HAP-1 (cell line): ENCODE measurements around the gene GARIN5B.
A peak's percentile ranks its signal among the peaks of the same experiment; 100 is the strongest.

ENCODE experiments used
- DNase-seq, 2 experiments: peaks; one replicate each; pipeline ENCODE4 v3.0.0-alpha.2; 2016 to 2020; ENCODE audit warnings: low spot score in 2 of 2
- H3K27me3 ChIP-seq: fragments of 250-450 bp; sonication (Bioruptor Pico); 2 replicates; pipeline ENCODE4 v1.5.1; 2020; ENCODE audit warnings: low read depth, mild to moderate bottlenecking, moderate library complexity
- H3K36me3 ChIP-seq: fragments of 250-450 bp; sonication (Bioruptor Pico); replicated peaks from 2 replicates; pipeline ENCODE4 v1.5.1; 2020; ENCODE audit warnings: mild to moderate bottlenecking
- H3K4me1 ChIP-seq: fragments of 250-450 bp; sonication (Bioruptor Pico); 2 replicates; pipeline ENCODE4 v1.5.1; 2020; ENCODE audit warnings: mild to moderate bottlenecking
- H3K4me3 ChIP-seq: fragments of 250-450 bp; sonication (Bioruptor Pico); 2 replicates; pipeline ENCODE4 v1.5.1; 2020; ENCODE audit warnings: mild to moderate bottlenecking, moderate library complexity
- H3K9me3 ChIP-seq: fragments of 250-450 bp; sonication (Bioruptor Pico); 2 replicates; pipeline ENCODE4 v1.5.1; 2020; ENCODE audit warnings: mild to moderate bottlenecking, moderate library complexity
- in situ Hi-C: fragments of 300-500 bp; cut with MboI; formaldehyde crosslinking; loops from 3 replicates; pipeline ENCODE4 v1.14.3; 2020; ENCODE audit warnings: low sequenced_read_pairs, inconsistent platforms, mixed read lengths

The GARIN5B gene

GRCh38 chr19:55322204-55322885 lies 40.7 kb downstream of the GARIN5B start:
- Histone ChIP-seq H3K36me3 (no peaks in the 10 kb centered on the region), H3K4me1 (no peaks in the 10 kb centered on the region), H3K9me3 (no peaks in the 10 kb centered on the region), H3K27me3 (no peaks in the 10 kb centered on the region), H3K4me3 (no peak overlapping the region)
- in situ Hi-C loops: no loop called here
- no peak for DNase-seq

GRCh38 chr19:55321466-55322137 lies 41.5 kb downstream of the GARIN5B start:
- no peak for DNase-seq
- Histone ChIP-seq H3K4me1 (no peaks in the 10 kb centered on the region), H3K27me3 (no peaks in the 10 kb centered on the region), H3K9me3 (no peaks in the 10 kb centered on the region), H3K36me3 (no peaks in the 10 kb centered on the region), H3K4me3 (no peak overlapping the region)
- in situ Hi-C loops: no loop called here

- H3K36me3 ChIP-seq: no peaks in the 10 kb centered on the region
- no peak overlapping the region for H3K4me3 ChIP-seq
- DNase-seq: no peak
- H3K27me3 ChIP-seq: no peaks in the 10 kb centered on the region
- in situ Hi-C loops: no loop called here
- no peaks in the 10 kb centered on the region for H3K4me1 ChIP-seq
- no peaks in the 10 kb centered on the region for H3K9me3 ChIP-seq
Observed at GRCh38 chr19:55320844-55321419, 42.1 kb downstream of the GARIN5B start.

GRCh38 chr19:55319785-55320184 lies 43.3 kb downstream of the GARIN5B start:
- DNase-seq: peak; percentile 65 to 87
- no peaks in the 10 kb centered on the region for H3K9me3 ChIP-seq
- H3K36me3 ChIP-seq: no peaks in the 10 kb centered on the region
- in situ Hi-C loops: no loop called here
- H3K4me1 ChIP-seq: no peaks in the 10 kb centered on the region
- no peak overlapping the region for H3K4me3 ChIP-seq
- no peaks in the 10 kb centered on the region for H3K27me3 ChIP-seq

GRCh38 chr19:55316646-55317045 lies 46.4 kb downstream of the GARIN5B start:
- Histone ChIP-seq H3K27me3 (no peaks in the 10 kb centered on the region), H3K4me3 (no peak overlapping the region), H3K9me3 (no peaks in the 10 kb centered on the region), H3K36me3 (no peaks in the 10 kb centered on the region), H3K4me1 (no peaks in the 10 kb centered on the region)
- in situ Hi-C loops: no loop called here
- DNase-seq: no peak

- in situ Hi-C loops: no loop called here
- H3K27me3 ChIP-seq: no peaks in the 10 kb centered on the region
- H3K9me3 ChIP-seq: no peaks in the 10 kb centered on the region
- no peak overlapping the region for H3K4me3 ChIP-seq
- H3K4me1 ChIP-seq: no peaks in the 10 kb centered on the region
- no peak for DNase-seq
- no peaks in the 10 kb centered on the region for H3K36me3 ChIP-seq
Observed at GRCh38 chr19:55315956-55316525, 47.0 kb downstream of the GARIN5B start.

GRCh38 chr19:55314396-55314795 lies 48.7 kb downstream of the GARIN5B start:
- no peak for DNase-seq
- H3K4me1 ChIP-seq: no peaks in the 10 kb centered on the region
- no peak overlapping the region for H3K4me3 ChIP-seq
- no peaks in the 10 kb centered on the region for H3K27me3 ChIP-seq
- in situ Hi-C loops: no loop called here
- H3K9me3 ChIP-seq: no peaks in the 10 kb centered on the region
- no peaks in the 10 kb centered on the region for H3K36me3 ChIP-seq

GRCh38 chr19:55312621-55313512 lies 50.2 kb downstream of the GARIN5B start:
- no peak for DNase-seq
- Histone ChIP-seq H3K9me3 (no peaks in the 10 kb centered on the region), H3K4me1 (no peaks in the 10 kb centered on the region), H3K27me3 (no peaks in the 10 kb centered on the region), H3K4me3 (no peak overlapping the region), H3K36me3 (no peaks in the 10 kb centered on the region)
- in situ Hi-C loops: no loop called here

- no peak for DNase-seq
- Histone ChIP-seq H3K4me3 (no peak overlapping the region), H3K36me3 (no peaks in the 10 kb centered on the region), H3K4me1 (no peaks in the 10 kb centered on the region), H3K9me3 (no peaks in the 10 kb centered on the region), H3K27me3 (no peaks in the 10 kb centered on the region)
- in situ Hi-C loops: no loop called here
Observed at GRCh38 chr19:55311797-55312196, 51.3 kb downstream of the GARIN5B start.

GRCh38 chr19:55311397-55311796 lies 51.7 kb downstream of the GARIN5B start:
- H3K36me3 ChIP-seq: peaks cover 4% of the 10 kb centered on the region; the same call in 1 of the 2 replicates
- in situ Hi-C loops: no loop called here
- no peak overlapping the region for H3K4me3 ChIP-seq
- DNase-seq: no peak
- no peaks in the 10 kb centered on the region for H3K9me3 ChIP-seq
- H3K4me1 ChIP-seq: no peaks in the 10 kb centered on the region
- H3K27me3 ChIP-seq: no peaks in the 10 kb centered on the region

- DNase-seq: no peak
- no peaks in the 10 kb centered on the region for H3K9me3 ChIP-seq
- in situ Hi-C loops: no loop called here
- no peak overlapping the region for H3K4me3 ChIP-seq
- H3K27me3 ChIP-seq: no peaks in the 10 kb centered on the region
- peaks cover 8% of the 10 kb centered on the region; the same call in 1 of the 2 replicates for H3K36me3 ChIP-seq
- no peaks in the 10 kb centered on the region for H3K4me1 ChIP-seq
Observed at GRCh38 chr19:55310498-55310897, 52.6 kb downstream of the GARIN5B start.

- no peak for DNase-seq
- no peaks in the 10 kb centered on the region for H3K27me3 ChIP-seq
- in situ Hi-C loops: loop anchor here (10.0 kb wide), 1 partner anchor 75 kb away; the partner anchor contains the start of genes RPL28 and TMEM238
- no peaks in the 10 kb centered on the region for H3K4me1 ChIP-seq
- H3K9me3 ChIP-seq: no peaks in the 10 kb centered on the region
- no peak overlapping the region for H3K4me3 ChIP-seq
- H3K36me3 ChIP-seq: peaks cover 8% of the 10 kb centered on the region; the same call in 1 of the 2 replicates
Observed at GRCh38 chr19:55309448-55309847, 53.6 kb downstream of the GARIN5B start.

- H3K4me3 ChIP-seq: no peak overlapping the region
Observed at GRCh38 chr19:55308281-55308680, 54.8 kb downstream of the GARIN5B start.

More at GRCh38 chr19:55308281-55308680, 54.8 kb downstream of the GARIN5B start:
- no peaks in the 10 kb centered on the region for H3K9me3 ChIP-seq
- H3K27me3 ChIP-seq: no peaks in the 10 kb centered on the region
- in situ Hi-C loops: loop anchor here (10.0 kb wide), 1 partner anchor 77 kb away; the partner anchor contains the start of genes RPL28 and TMEM238
- H3K4me1 ChIP-seq: no peaks in the 10 kb centered on the region
- no peak for DNase-seq
- H3K36me3 ChIP-seq: peaks cover 8% of the 10 kb centered on the region; the same call in 1 of the 2 replicates
